HepG2 (cell line): ENCODE data around the gene IGFLR1. TPM values are rescaled to one million over a fixed set of nuclear protein-coding genes. Genes with fewer than 3 reads are reported as not detected.

Experiments
- CAMTA2 ChIP-seq: sonication (generic); formaldehyde crosslinking; IDR thresholded peaks from 2 replicates; pipeline ENCODE4 v1.4.0; 2020; ENCODE audit warnings: mild to moderate bottlenecking, missing genetic modification reagents, borderline replicate concordance
- HOXA5 ChIP-seq: sonication (generic); formaldehyde crosslinking; IDR thresholded peaks from 2 replicates; pipeline ENCODE4 v1.4.0; 2020; ENCODE audit warnings: missing genetic modification reagents
- MAFF ChIP-seq: IDR thresholded peaks from 2 replicates; pipeline ENCODE4 v1.6.1; 2011; ENCODE audit warnings: low read depth, low read length, improper control_type of control experiment
- MBNL3 ChIP-seq: fragments of 250-450 bp; sonication (Bioruptor Pico); conservative IDR thresholded peaks from 2 replicates; pipeline ENCODE4 v1.8.0; 2022; ENCODE audit warnings: mild to moderate bottlenecking, inconsistent platforms
- POLR2A ChIP-seq, 2 experiments: IDR thresholded peaks; 2 replicates each; pipeline ENCODE4 v1.6.1; 2011; ENCODE audit warnings: low read depth in 2 of 2, low read length in 2 of 2, mild to moderate bottlenecking in 1 of 2, moderate library complexity in 1 of 2; ENCODE audit not compliant: insufficient read depth in 1 of 2
- SMAD9 ChIP-seq: sonication (generic); formaldehyde crosslinking; IDR thresholded peaks from 2 replicates; pipeline ENCODE4 v1.5.1; 2020; ENCODE audit warnings: mild to moderate bottlenecking, missing genetic modification reagents
- TBL1XR1 ChIP-seq: fragments of 150-350 bp; IDR thresholded peaks from 2 replicates; pipeline ENCODE4 v1.6.1; 2014; ENCODE audit warnings: borderline replicate concordance, low read length; ENCODE audit not compliant: partially characterized antibody
- ZNF326 ChIP-seq: sonication (generic); formaldehyde crosslinking; IDR thresholded peaks from 2 replicates; pipeline ENCODE4 v1.4.0; 2020; ENCODE audit warnings: missing genetic modification reagents, borderline replicate concordance
- ZNF446 ChIP-seq: sonication (generic); formaldehyde crosslinking; IDR thresholded peaks from 2 replicates; pipeline ENCODE4 v1.5.0; 2020; ENCODE audit warnings: mild to moderate bottlenecking, missing genetic modification reagents
- ZNF598 ChIP-seq: sonication (generic); formaldehyde crosslinking; IDR thresholded peaks from 2 replicates; pipeline ENCODE4 v1.5.1; 2020; ENCODE audit warnings: mild to moderate bottlenecking, missing genetic modification reagents, borderline replicate concordance
- ZNF709 ChIP-seq: sonication (generic); formaldehyde crosslinking; IDR thresholded peaks from 2 replicates; pipeline ENCODE4 v1.5.0; 2020; ENCODE audit warnings: mild to moderate bottlenecking, missing genetic modification reagents
- ZNF841 ChIP-seq: sonication (generic); formaldehyde crosslinking; IDR thresholded peaks from 2 replicates; pipeline ENCODE4 v1.8.1; 2023; ENCODE audit warnings: missing genetic modification reagents, borderline replicate concordance
- polyA plus RNA-seq, 8 experiments: library from polyadenylated mRNA; depleted of rRNA in 3 of 8; stranded (reverse) in 7 of 8; unstranded in 1 of 8; fragments of >200 nt; fragmentation: Illumina TruSeq in 4 of 8; extraction: Trizol in 4 of 8; gene quantifications; 2 replicates each; pipeline versions ENCODE4 v1.2.1 to v1.2.3, GENCODE V29; 2011 to 2016; ENCODE audit warnings: low read depth in 4 of 8, missing spikeins in 1 of 8, mixed read lengths in 1 of 8; ENCODE audit not compliant: insufficient read depth in 1 of 8
- total RNA-seq, 5 experiments: library from RNA; depleted of rRNA; stranded (reverse); fragments of >200 nt; fragmentation: Illumina TruSeq; extraction: Trizol; gene quantifications; 2 replicates each; pipeline ENCODE4 v1.2.3, GENCODE V29; 2016; ENCODE audit warnings: low read depth in 1 of 5
- TF ChIP-seq, protein P1 (sequence below): IDR thresholded peaks from 2 replicates; pipeline ENCODE4 v1.6.1; 2016; ENCODE audit warnings: low read depth, missing genetic modification reagents, missing compliant biosample characterization
- TF ChIP-seq, protein P2 (sequence below): sonication (generic); formaldehyde crosslinking; IDR thresholded peaks from 2 replicates; pipeline ENCODE4 v1.8.1; 2022; ENCODE audit warnings: low read depth, mild to moderate bottlenecking, missing genetic modification reagents
- TF ChIP-seq, protein P3 (sequence below): sonication (generic); formaldehyde crosslinking; IDR thresholded peaks from 2 replicates; pipeline ENCODE4 v1.4.0; 2020; ENCODE audit warnings: missing genetic modification reagents
- TF ChIP-seq, protein P4 (sequence below): sonication (generic); IDR thresholded peaks from 2 replicates; pipeline ENCODE4 v1.6.1; 2016; ENCODE audit warnings: low read depth, borderline replicate concordance

IGFLR1 gene
- total and polyA plus RNA-seq, 2 of the 13 experiments (the other 11 are each of a cell fraction or from before 2014, with no cell fraction given), result 5.4 to 8.9 TPM

DNA sequence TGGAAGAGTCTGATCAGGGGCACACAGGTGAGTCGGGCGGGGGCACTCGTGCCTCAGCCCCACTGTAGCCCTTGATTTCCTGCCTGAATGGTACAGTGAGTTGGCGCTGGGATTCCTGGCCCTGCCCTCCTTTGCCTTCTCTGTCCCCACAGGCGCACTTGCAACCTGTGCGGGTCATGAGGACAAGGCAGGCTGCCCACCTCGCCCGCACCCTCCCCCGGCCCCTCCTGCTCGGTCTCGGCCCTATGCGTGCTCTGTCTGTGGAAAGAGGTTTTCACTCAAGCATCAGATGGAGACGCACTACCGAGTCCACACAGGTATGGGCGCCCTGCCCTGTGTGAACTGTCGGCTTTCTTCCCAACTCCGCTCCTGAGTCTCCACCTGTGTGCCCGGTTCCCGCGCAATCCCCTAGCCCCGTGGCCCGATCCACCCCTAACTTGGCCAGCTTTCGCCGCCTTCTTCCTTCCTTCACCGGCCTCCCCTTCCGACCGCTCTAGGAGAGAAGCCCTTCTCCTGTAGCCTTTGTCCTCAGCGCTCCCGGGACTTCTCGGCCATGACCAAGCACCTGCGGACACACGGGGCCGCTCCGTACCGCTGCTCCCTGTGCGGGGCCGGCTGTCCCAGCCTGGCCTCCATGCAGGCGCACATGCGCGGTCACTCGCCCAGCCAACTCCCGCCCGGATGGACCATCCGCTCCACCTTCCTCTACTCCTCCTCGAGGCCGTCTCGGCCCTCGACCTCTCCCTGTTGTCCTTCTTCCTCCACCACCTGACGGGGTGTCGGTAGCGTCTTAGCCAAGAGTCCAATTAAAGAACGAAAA, 26.1 kb downstream of the IGFLR1 start (continued):
- TF ChIP-seq, protein P1, sequence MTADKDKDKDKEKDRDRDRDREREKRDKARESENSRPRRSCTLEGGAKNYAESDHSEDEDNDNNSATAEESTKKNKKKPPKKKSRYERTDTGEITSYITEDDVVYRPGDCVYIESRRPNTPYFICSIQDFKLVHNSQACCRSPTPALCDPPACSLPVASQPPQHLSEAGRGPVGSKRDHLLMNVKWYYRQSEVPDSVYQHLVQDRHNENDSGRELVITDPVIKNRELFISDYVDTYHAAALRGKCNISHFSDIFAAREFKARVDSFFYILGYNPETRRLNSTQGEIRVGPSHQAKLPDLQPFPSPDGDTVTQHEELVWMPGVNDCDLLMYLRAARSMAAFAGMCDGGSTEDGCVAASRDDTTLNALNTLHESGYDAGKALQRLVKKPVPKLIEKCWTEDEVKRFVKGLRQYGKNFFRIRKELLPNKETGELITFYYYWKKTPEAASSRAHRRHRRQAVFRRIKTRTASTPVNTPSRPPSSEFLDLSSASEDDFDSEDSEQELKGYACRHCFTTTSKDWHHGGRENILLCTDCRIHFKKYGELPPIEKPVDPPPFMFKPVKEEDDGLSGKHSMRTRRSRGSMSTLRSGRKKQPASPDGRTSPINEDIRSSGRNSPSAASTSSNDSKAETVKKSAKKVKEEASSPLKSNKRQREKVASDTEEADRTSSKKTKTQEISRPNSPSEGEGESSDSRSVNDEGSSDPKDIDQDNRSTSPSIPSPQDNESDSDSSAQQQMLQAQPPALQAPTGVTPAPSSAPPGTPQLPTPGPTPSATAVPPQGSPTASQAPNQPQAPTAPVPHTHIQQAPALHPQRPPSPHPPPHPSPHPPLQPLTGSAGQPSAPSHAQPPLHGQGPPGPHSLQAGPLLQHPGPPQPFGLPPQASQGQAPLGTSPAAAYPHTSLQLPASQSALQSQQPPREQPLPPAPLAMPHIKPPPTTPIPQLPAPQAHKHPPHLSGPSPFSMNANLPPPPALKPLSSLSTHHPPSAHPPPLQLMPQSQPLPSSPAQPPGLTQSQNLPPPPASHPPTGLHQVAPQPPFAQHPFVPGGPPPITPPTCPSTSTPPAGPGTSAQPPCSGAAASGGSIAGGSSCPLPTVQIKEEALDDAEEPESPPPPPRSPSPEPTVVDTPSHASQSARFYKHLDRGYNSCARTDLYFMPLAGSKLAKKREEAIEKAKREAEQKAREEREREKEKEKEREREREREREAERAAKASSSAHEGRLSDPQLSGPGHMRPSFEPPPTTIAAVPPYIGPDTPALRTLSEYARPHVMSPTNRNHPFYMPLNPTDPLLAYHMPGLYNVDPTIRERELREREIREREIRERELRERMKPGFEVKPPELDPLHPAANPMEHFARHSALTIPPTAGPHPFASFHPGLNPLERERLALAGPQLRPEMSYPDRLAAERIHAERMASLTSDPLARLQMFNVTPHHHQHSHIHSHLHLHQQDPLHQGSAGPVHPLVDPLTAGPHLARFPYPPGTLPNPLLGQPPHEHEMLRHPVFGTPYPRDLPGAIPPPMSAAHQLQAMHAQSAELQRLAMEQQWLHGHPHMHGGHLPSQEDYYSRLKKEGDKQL (CRISPR knock-in tag), result peak; percentile 54; the same call in 1 of the 2 replicates
- TF ChIP-seq, protein P2, sequence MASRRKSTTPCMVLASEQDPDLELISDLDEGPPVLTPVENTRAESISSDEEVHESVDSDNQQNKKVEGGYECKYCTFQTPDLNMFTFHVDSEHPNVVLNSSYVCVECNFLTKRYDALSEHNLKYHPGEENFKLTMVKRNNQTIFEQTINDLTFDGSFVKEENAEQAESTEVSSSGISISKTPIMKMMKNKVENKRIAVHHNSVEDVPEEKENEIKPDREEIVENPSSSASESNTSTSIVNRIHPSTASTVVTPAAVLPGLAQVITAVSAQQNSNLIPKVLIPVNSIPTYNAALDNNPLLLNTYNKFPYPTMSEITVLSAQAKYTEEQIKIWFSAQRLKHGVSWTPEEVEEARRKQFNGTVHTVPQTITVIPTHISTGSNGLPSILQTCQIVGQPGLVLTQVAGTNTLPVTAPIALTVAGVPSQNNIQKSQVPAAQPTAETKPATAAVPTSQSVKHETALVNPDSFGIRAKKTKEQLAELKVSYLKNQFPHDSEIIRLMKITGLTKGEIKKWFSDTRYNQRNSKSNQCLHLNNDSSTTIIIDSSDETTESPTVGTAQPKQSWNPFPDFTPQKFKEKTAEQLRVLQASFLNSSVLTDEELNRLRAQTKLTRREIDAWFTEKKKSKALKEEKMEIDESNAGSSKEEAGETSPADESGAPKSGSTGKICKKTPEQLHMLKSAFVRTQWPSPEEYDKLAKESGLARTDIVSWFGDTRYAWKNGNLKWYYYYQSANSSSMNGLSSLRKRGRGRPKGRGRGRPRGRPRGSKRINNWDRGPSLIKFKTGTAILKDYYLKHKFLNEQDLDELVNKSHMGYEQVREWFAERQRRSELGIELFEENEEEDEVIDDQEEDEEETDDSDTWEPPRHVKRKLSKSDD (CRISPR knock-in tag), result peak; percentile 67; the same call in 1 of the 2 replicates
- TF ChIP-seq MBNL3 (CRISPR knock-in tag) (no peak), ZNF598 (no peak), POLR2A (IDR thresholded peaks at IDR 0.05; ENCODE audit: insufficient read depth in 1 of 2, low read depth in 2 of 2, low read length in 2 of 2) (peak in 1 of 2 experiments; percentile 64; a peak in 2 of 4 replicates), TBL1XR1 (no peak), MAFF (no peak), ZNF326 (no peak), ZNF446 (CRISPR knock-in tag) (no peak), ZNF709 (CRISPR knock-in tag) (peak; percentile 88), SMAD9 (CRISPR knock-in tag) (peak; percentile 40; the same call in 1 of the 2 replicates), HOXA5 (CRISPR knock-in tag) (no peak), ZNF841 (CRISPR knock-in tag) (no peak), CAMTA2 (CRISPR knock-in tag) (no peak)
- TF ChIP-seq, protein P3, sequence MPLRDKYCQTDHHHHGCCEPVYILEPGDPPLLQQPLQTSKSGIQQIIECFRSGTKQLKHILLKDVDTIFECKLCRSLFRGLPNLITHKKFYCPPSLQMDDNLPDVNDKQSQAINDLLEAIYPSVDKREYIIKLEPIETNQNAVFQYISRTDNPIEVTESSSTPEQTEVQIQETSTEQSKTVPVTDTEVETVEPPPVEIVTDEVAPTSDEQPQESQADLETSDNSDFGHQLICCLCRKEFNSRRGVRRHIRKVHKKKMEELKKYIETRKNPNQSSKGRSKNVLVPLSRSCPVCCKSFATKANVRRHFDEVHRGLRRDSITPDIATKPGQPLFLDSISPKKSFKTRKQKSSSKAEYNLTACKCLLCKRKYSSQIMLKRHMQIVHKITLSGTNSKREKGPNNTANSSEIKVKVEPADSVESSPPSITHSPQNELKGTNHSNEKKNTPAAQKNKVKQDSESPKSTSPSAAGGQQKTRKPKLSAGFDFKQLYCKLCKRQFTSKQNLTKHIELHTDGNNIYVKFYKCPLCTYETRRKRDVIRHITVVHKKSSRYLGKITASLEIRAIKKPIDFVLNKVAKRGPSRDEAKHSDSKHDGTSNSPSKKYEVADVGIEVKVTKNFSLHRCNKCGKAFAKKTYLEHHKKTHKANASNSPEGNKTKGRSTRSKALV, result peak; percentile 74; the same call in 1 of the 2 replicates
- TF ChIP-seq, protein P4, sequence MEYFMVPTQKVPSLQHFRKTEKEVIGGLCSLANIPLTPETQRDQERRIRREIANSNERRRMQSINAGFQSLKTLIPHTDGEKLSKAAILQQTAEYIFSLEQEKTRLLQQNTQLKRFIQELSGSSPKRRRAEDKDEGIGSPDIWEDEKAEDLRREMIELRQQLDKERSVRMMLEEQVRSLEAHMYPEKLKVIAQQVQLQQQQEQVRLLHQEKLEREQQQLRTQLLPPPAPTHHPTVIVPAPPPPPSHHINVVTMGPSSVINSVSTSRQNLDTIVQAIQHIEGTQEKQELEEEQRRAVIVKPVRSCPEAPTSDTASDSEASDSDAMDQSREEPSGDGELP, result no peak; the same call in 1 of the 2 replicates
